Testis (tissue), 3 donors: ENCODE results near the gene RGS10. TPM values are rescaled to one million over a fixed set of nuclear protein-coding genes. Genes with fewer than 3 reads are reported as not detected.

Experiments
- DNase-seq: peaks from one replicate; pipeline ENCODE4 v3.0.0-alpha.2; 2019
- H3K27ac ChIP-seq, 2 donors: fragments of 200-600 bp; sonication (generic); one replicate each; pipeline ENCODE4 v1.5.1; 2019
- H3K27me3 ChIP-seq: fragments of 200-600 bp; sonication (generic); one replicate; pipeline ENCODE4 v1.5.1; 2019
- H3K36me3 ChIP-seq: fragments of 200-600 bp; sonication (generic); one replicate; pipeline ENCODE4 v1.5.1; 2017; ENCODE audit warnings: low read depth; ENCODE audit errors: missing control alignments
- H3K4me1 ChIP-seq: fragments of 200-600 bp; sonication (generic); one replicate; pipeline ENCODE4 v1.5.1; 2019
- H3K4me3 ChIP-seq, 2 donors: fragments of 200-600 bp; sonication (generic); one replicate each; pipeline ENCODE4 v1.5.1; 2017 to 2019
- H3K9me3 ChIP-seq: fragments of 200-600 bp; sonication (generic); one replicate; pipeline ENCODE4 v1.5.1; 2017
- CTCF ChIP-seq, 3 experiments: fragments of 450-650 bp in 2 of 3; fragments of 200-600 bp in 1 of 3; sonication (generic) in 1 of 3; IDR thresholded peaks; one replicate each; pipeline ENCODE4 v1.5.1; 2016 to 2019; ENCODE audit warnings: antibody characterized with exemption in 3 of 3, mild to moderate bottlenecking in 2 of 3, moderate library complexity in 1 of 3
- POLR2A ChIP-seq: fragments of 450-650 bp; IDR thresholded peaks from one replicate; pipeline ENCODE4 v1.6.1; 2017; ENCODE audit warnings: antibody characterized with exemption, mild to moderate bottlenecking, moderate library complexity
- WGBS, 2 donors: methylation state at CpG; one replicate each; pipeline ENCODE4 v1.1.5; 2018; 5-methylcytosine and 5-hydroxymethylcytosine counted together
- intact Hi-C: fragments of 100-400 bp; cut with DNase I; formaldehyde crosslinking; loops from one replicate; pipeline ENCODE4 v1.15.1; 2023; ENCODE audit warnings: low total_unique reads
- polyA plus RNA-seq: library from polyadenylated mRNA; stranded (reverse); fragments of 350-450 nt; fragmentation: Illumina TruSeq; extraction: RNeasy Lipid Tissue Mini Kit (QIAGEN cat#74804); gene quantifications from one replicate; pipeline ENCODE4 v1.2.3, GENCODE V29; 2014; ENCODE audit warnings: low read depth, low replicate concordance; ENCODE audit not compliant: insufficient read depth
- total RNA-seq, 2 donors: library from RNA; depleted of rRNA; stranded (reverse); fragments of >200 nt; gene quantifications; one replicate each; pipeline ENCODE4 v1.2.3, GENCODE V29; 2016

The RGS10 gene
- total and polyA plus RNA-seq, 3 donors from 2014 or later, result 3.6 to 13.7 (median 7.1) TPM

- H3K27ac ChIP-seq, result no peak overlapping the region
- peaks cover 4% of the 10 kb centered on the region for H3K4me1 ChIP-seq
- no peaks in the 10 kb centered on the region for H3K9me3 ChIP-seq
- no peaks in the 10 kb centered on the region for H3K27me3 ChIP-seq
- intact Hi-C loops, result no loop called here
- no peak for TF ChIP-seq CTCF (IDR thresholded peaks at IDR 0.05)
- no peak for TF ChIP-seq POLR2A
- no peak overlapping the region for H3K4me3 ChIP-seq
- DNase-seq, result no peak
- WGBS, 2 donors, result 85 to 86% methylated on average over 21 of the region's 21 CpGs
- no peaks in the 10 kb centered on the region for H3K36me3 ChIP-seq
These were observed 36.8 kb downstream of the RGS10 start for GRCh38 chr10:119505588-119506315.

GRCh38 chr10:119505131-119505551 lies 37.4 kb downstream of the RGS10 start:
- 57 to 76% methylated on average over 12 of the region's 12 CpGs for WGBS, 2 donors
- no peaks in the 10 kb centered on the region for H3K36me3 ChIP-seq
- no peak overlapping the region for H3K27ac ChIP-seq
- TF ChIP-seq CTCF (IDR thresholded peaks at IDR 0.05) (no peak), POLR2A (no peak)
- DNase-seq, result peak; percentile 57
- H3K9me3 ChIP-seq, result no peaks in the 10 kb centered on the region
- intact Hi-C loops, result no loop called here
- no peak overlapping the region for H3K4me3 ChIP-seq
- H3K27me3 ChIP-seq, result no peaks in the 10 kb centered on the region
- H3K4me1 ChIP-seq, result peaks cover 3% of the 10 kb centered on the region

GRCh38 chr10:119504651-119505050 lies 37.9 kb downstream of the RGS10 start:
- Histone ChIP-seq H3K4me3 (no peak overlapping the region), H3K36me3 (no peaks in the 10 kb centered on the region), H3K4me1 (no peaks in the 10 kb centered on the region), H3K27ac (no peak overlapping the region), H3K9me3 (no peaks in the 10 kb centered on the region), H3K27me3 (no peaks in the 10 kb centered on the region)
- 92 to 94% methylated on average over 10 of the region's 10 CpGs for WGBS, 2 donors
- intact Hi-C loops, result no loop called here
- DNase-seq, result no peak
- TF ChIP-seq CTCF (IDR thresholded peaks at IDR 0.05) (no peak), POLR2A (no peak)

GRCh38 chr10:119503821-119504220 lies 38.7 kb downstream of the RGS10 start:
- no peaks in the 10 kb centered on the region for H3K36me3 ChIP-seq
- no peak overlapping the region for H3K27ac ChIP-seq
- no peak overlapping the region for H3K4me3 ChIP-seq
- WGBS, 2 donors, result 86 to 92% methylated on average over 5 of the region's 5 CpGs
- intact Hi-C loops, result no loop called here
- TF ChIP-seq CTCF (IDR thresholded peaks at IDR 0.05) (no peak), POLR2A (no peak)
- no peaks in the 10 kb centered on the region for H3K4me1 ChIP-seq
- no peaks in the 10 kb centered on the region for H3K27me3 ChIP-seq
- DNase-seq, result no peak
- no peaks in the 10 kb centered on the region for H3K9me3 ChIP-seq

- TF ChIP-seq POLR2A, result no peak
- no peak for TF ChIP-seq CTCF (IDR thresholded peaks at IDR 0.05)
- WGBS, 2 donors, result 65 to 72% methylated on average over 12 to 19 of the region's 19 CpGs
- H3K4me3 ChIP-seq, result no peak overlapping the region
- H3K4me1 ChIP-seq, result no peaks in the 10 kb centered on the region
- no peak for DNase-seq
- no peaks in the 10 kb centered on the region for H3K9me3 ChIP-seq
- H3K36me3 ChIP-seq, result no peaks in the 10 kb centered on the region
- H3K27ac ChIP-seq, result no peak overlapping the region
- intact Hi-C loops, result no loop called here
- no peaks in the 10 kb centered on the region for H3K27me3 ChIP-seq
These were observed 39.8 kb downstream of the RGS10 start for GRCh38 chr10:119502618-119503155.
